ENCODE measurements around the gene COL18A1.

GRCh38 chr21:45532826-45533360 lies 127.9 kb downstream of the COL18A1 start:
- TF ChIP-seq CTCF (IDR thresholded peaks at IDR 0.05; ENCODE audit: low read depth, low read length) (no peak), POLR2A (IDR thresholded peaks at IDR 0.05; ENCODE audit: extremely low read depth, insufficient read length) (no peak), MAX (IDR thresholded peaks at IDR 0.05; ENCODE audit: low read depth, low read length) (no peak), MYC (IDR thresholded peaks at IDR 0.05; ENCODE audit: low read depth, low read length) (no peak)

Data from NB4 (cell line).